ENCODE results near the gene BTNL9.
"Not testable (repeated sequence)": the region's sequence is repeated elsewhere in the genome, so short reads cannot be mapped to it uniquely, and the experiment has no call there.

DNA sequence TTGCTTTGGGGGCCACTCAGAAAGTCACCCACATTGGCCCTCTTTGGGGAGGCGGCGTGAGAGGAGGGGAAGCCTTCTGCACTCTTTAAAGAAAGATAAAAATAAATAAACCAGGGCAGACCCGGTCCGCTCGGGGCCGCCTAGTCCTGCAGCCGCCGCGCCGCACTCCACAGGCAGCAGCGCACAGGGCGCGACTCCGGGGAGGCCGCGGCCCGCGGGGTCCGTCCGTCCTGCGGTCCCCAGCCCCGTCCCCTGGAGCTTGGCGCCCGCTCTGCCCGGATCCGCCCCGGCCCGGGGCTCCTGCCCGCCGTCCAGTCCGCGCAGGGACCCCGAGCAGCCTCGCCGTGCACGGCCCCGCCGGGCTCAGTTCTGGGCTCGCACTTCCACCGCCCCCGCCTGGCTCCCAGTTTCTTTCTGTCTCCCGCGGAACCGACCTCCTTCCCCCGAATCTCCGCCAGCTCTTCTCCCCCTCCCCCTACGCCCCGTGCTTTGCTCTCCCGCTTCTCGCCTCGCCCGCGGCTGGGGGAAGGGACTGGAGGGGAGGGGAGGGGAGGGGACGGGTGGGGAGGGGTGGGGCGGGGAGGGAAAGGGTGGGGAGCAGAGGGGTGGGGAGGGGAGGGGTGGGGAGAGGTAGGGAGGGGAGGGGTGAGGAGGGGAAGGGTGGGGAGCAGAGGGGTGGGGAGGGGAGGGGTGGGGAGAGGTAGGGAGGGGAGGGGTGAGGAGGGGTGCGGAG lies 57.9 kb downstream of the BTNL9 start:
- TF ChIP-seq CTCF, POLR2AphosphoS5, POLR2A, EP300 (IDR thresholded peaks at IDR 0.05): not testable (repeated sequence)
